Kidney (tissue), 14 donors: ENCODE measurements around the gene BNC2. TPM values are rescaled to one million over a fixed set of nuclear protein-coding genes. Genes with fewer than 3 reads are reported as not detected.

ENCODE experiments used
- DNase-seq, 5 donors: peaks; one replicate each; pipeline ENCODE4 v3.0.0-alpha.2; 2013 to 2020
- FAIRE-seq: peaks from 2 replicates; lab custom pipeline; 2012; peaks lifted over from hg19 to GRCh38; lab: Jason Lieb, UNC
- H3K27ac ChIP-seq, 2 donors: one replicate each; pipeline ENCODE4 v1.7.0; 2013; ENCODE audit warnings: low read depth in 2 of 2, low read length in 2 of 2, inconsistent platforms in 1 of 2
- H3K27me3 ChIP-seq: one replicate; pipeline ENCODE4 v1.7.1; 2013; ENCODE audit warnings: low read length, inconsistent platforms; ENCODE audit not compliant: control insufficient read depth, insufficient read depth
- H3K36me3 ChIP-seq, 3 donors: one replicate each; pipeline versions ENCODE4 v1.7.0 to v1.7.1; 2013; ENCODE audit warnings: low read length in 3 of 3, control low read depth in 1 of 3, inconsistent platforms in 1 of 3; ENCODE audit not compliant: insufficient read depth in 3 of 3, control insufficient read depth in 2 of 3
- H3K4me1 ChIP-seq, 3 donors: one replicate each; pipeline versions ENCODE4 v1.7.0 to v1.7.1; 2013; ENCODE audit warnings: low read length in 3 of 3, inconsistent platforms in 1 of 3, low read depth in 1 of 3; ENCODE audit not compliant: control insufficient read depth in 2 of 3, insufficient read depth in 2 of 3
- H3K4me3 ChIP-seq, 3 donors: one replicate each; pipeline versions ENCODE4 v1.7.0 to v1.8.1; 2013; ENCODE audit warnings: low read length in 3 of 3, control low read depth in 1 of 3, inconsistent platforms in 1 of 3
- H3K9ac ChIP-seq, 3 donors: one replicate each; pipeline versions ENCODE4 v1.7.0 to v1.7.1; 2013; ENCODE audit warnings: low read length in 3 of 3, control low read depth in 1 of 3, inconsistent platforms in 1 of 3
- H3K9me3 ChIP-seq, 3 donors: one replicate each; pipeline versions ENCODE4 v1.7.0 to v1.7.1; 2013; ENCODE audit warnings: low read length in 3 of 3, control low read depth in 1 of 3, inconsistent platforms in 1 of 3; ENCODE audit not compliant: control insufficient read depth in 2 of 3, insufficient read depth in 1 of 3
- intact Hi-C: fragments of 100-400 bp; cut with DNase I; formaldehyde crosslinking; loops from one replicate; pipeline ENCODE4 v1.11.1; 2022
- polyA plus RNA-seq: library from polyadenylated mRNA; stranded (reverse); fragments of 350-450 nt; fragmentation: Illumina TruSeq; extraction: RNeasy Lipid Tissue Mini Kit (QIAGEN cat#74804); gene quantifications from one replicate; pipeline ENCODE4 v1.2.3, GENCODE V29; 2014; ENCODE audit warnings: low read depth, low replicate concordance; ENCODE audit not compliant: insufficient read depth
- total RNA-seq: library from RNA; stranded (reverse); fragmentation: NEBNext Ultra II Directional; extraction: Animal tissue kit (Norgen Biotek cat#: 25700); gene quantifications from one replicate; pipeline ENCODE4 v1.2.1, GENCODE V29; 2021
- TF ChIP-seq, protein P1 (sequence below): IDR thresholded peaks from 3 replicates; pipeline ENCODE4 v1.5.1; 2012; ENCODE audit warnings: mild to moderate bottlenecking, moderate library complexity, borderline replicate concordance; ENCODE audit not compliant: insufficient read depth; ENCODE audit errors: extremely low read depth
- donor health status: control.
- donor health status: control.
- donor health status: control.
- donor health status: control.
- donor health status: control.
- donor health status: DM: yes; HTN: yes; CAD: no.
- donor health status: Normal renal cell carcinoma (clear cell type).

BNC2 gene
- total and polyA plus RNA-seq, 2 donors from 2014 or later, result 5.4 to 37.9 TPM

DNA sequence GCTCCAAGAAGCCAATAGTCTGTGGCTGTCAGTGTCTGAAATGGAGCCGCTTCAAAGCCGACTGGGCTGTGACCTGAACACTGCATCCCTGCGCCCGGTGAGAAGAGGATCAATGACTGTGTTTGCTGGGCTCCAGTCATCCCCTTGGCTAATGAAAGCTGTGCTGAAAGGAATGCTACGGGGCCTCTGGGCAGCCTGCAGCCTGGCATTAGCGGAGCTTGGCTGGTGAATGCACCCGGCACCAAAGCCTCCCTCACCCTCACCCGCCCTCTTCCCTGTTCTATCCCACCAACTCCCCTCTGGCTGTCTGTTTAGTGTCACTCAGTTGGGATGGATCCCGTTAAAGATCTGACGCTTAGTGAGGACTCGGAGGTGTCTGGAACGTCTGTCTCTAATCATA is 355.3 kb downstream of the BNC2 start:
- H3K27ac ChIP-seq, result no peak overlapping the region
- H3K9me3 ChIP-seq, result no peaks in the 10 kb centered on the region
- H3K4me3 ChIP-seq, result no peak overlapping the region
- H3K27me3 ChIP-seq, result no peaks in the 10 kb centered on the region
- peaks cover 0 to 12% (median 11%) of the 10 kb centered on the region in 3 donors for H3K4me1 ChIP-seq
- DNase-seq (peak in 4 of 5 donors; percentile 28 to 57 (median 36)), FAIRE-seq (no peak)
- H3K36me3 ChIP-seq, result no peaks in the 10 kb centered on the region
- no peak overlapping the region for H3K9ac ChIP-seq
- TF ChIP-seq, protein P1, sequence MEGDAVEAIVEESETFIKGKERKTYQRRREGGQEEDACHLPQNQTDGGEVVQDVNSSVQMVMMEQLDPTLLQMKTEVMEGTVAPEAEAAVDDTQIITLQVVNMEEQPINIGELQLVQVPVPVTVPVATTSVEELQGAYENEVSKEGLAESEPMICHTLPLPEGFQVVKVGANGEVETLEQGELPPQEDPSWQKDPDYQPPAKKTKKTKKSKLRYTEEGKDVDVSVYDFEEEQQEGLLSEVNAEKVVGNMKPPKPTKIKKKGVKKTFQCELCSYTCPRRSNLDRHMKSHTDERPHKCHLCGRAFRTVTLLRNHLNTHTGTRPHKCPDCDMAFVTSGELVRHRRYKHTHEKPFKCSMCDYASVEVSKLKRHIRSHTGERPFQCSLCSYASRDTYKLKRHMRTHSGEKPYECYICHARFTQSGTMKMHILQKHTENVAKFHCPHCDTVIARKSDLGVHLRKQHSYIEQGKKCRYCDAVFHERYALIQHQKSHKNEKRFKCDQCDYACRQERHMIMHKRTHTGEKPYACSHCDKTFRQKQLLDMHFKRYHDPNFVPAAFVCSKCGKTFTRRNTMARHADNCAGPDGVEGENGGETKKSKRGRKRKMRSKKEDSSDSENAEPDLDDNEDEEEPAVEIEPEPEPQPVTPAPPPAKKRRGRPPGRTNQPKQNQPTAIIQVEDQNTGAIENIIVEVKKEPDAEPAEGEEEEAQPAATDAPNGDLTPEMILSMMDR, result no peak
- intact Hi-C loops, result no loop called here

DNA sequence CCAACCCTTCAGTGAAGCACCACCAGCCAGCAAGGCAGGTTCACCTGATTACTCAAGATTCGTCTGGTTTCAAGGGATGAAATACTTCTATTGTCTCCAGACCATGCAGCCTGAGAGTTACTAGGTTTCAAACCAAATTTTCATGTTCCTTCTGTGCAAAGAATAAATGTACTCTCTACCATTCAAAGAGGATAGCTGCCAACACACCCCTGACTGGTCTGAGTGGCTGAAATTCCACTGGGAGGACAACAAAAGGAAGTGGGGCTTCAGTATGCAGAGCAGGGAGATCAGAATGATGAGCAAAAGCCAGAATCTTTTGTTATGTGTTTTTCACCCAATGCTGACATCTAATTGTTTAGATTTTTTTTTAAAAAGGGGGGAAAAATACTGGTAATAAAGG is 356.3 kb downstream of the BNC2 start:
- no peak overlapping the region for H3K9ac ChIP-seq
- H3K27ac ChIP-seq, result no peak overlapping the region
- no peak for DNase-seq
- peaks cover 0 to 12% (median 11%) of the 10 kb centered on the region in 3 donors for H3K4me1 ChIP-seq
- no peak for FAIRE-seq
- TF ChIP-seq, protein P1, result no peak
- H3K4me3 ChIP-seq, result no peak overlapping the region
- no peaks in the 10 kb centered on the region for H3K9me3 ChIP-seq
- H3K36me3 ChIP-seq, result no peaks in the 10 kb centered on the region
- H3K27me3 ChIP-seq, result no peaks in the 10 kb centered on the region
- intact Hi-C loops, result no loop called here

DNA sequence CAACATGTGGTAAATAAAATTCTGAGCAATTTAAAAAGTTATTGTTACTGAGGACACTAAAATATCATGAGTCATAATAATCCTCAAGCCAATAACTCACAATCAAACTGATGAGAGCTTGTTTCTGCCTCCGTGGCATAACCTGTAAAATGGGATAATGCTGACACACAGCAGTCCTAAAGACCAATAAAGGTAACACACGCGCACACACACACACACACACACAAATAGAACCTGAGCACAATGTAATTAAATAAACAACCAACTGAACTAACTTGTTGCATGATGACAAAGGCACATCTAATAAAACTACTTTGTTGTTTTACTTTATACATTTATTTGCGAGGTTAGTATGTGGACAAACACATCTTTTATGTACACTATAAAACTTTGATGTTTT is 358.2 kb downstream of the BNC2 start:
- intact Hi-C loops, result no loop called here
- FAIRE-seq, result no peak
- TF ChIP-seq, protein P1, result no peak

DNA sequence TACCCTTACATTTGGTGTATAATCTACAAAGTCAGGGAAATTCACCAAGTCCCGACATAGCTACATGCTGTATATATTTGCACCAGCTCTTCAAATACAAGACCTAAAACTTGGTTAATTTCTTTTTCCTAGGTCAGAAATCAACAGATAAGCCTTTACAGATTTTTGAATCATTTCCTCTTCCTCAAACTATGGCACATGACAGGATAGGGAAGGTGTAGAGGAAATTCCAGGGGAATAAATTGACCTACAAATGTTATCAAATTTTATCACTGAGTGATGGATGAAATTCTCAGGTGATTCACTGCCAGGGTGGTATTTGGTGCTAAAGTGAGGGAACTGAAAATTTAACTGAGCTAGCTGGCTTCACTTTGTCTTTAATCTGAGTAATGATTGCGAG is 360.0 kb downstream of the BNC2 start:
- intact Hi-C loops, result no loop called here
- peaks cover 0 to 5% (median 3%) of the 10 kb centered on the region in 3 donors for H3K4me1 ChIP-seq
- TF ChIP-seq, protein P1, result no peak
- no peak overlapping the region for H3K9ac ChIP-seq
- no peaks in the 10 kb centered on the region for H3K36me3 ChIP-seq
- no peak overlapping the region for H3K27ac ChIP-seq
- H3K9me3 ChIP-seq, result no peaks in the 10 kb centered on the region
- H3K27me3 ChIP-seq, result no peaks in the 10 kb centered on the region
- H3K4me3 ChIP-seq, result no peak overlapping the region
- no peak for FAIRE-seq
- no peak for DNase-seq

More for the DNA sequence above, 358.2 kb downstream of the BNC2 start:
- no peak overlapping the region for H3K9ac ChIP-seq
- no peak overlapping the region for H3K27ac ChIP-seq
- no peaks in the 10 kb centered on the region for H3K36me3 ChIP-seq
- no peak overlapping the region for H3K4me3 ChIP-seq
- no peaks in the 10 kb centered on the region for H3K9me3 ChIP-seq
- no peaks in the 10 kb centered on the region for H3K27me3 ChIP-seq
- peaks cover 0 to 12% (median 11%) of the 10 kb centered on the region in 3 donors for H3K4me1 ChIP-seq
- DNase-seq, result no peak
